Mesenteric fat pad (tissue), 1 donor: ENCODE data around the gene LMAN1L. TPM values are rescaled to one million over a fixed set of nuclear protein-coding genes. Genes with fewer than 3 reads are reported as not detected.
"Not testable (repeated sequence)": the region's sequence is repeated elsewhere in the genome, so short reads cannot be mapped to it uniquely, and the experiment has no call there.

ENCODE experiments used
- DNase-seq: peaks from one replicate; pipeline ENCODE4 v3.0.0-alpha.2; 2020; ENCODE audit warnings: low spot score
- total RNA-seq: library from RNA; stranded (reverse); fragmentation: NEBNext Ultra II Directional; extraction: Animal tissue kit (Norgen Biotek cat#: 25700); gene quantifications from one replicate; pipeline ENCODE4 v1.2.1, GENCODE V29; 2021
- donor health status: DM: yes; HTN: yes; CAD: no.

The LMAN1L gene
- total RNA-seq, 1 donor from 2014 or later = not detected

DNA sequence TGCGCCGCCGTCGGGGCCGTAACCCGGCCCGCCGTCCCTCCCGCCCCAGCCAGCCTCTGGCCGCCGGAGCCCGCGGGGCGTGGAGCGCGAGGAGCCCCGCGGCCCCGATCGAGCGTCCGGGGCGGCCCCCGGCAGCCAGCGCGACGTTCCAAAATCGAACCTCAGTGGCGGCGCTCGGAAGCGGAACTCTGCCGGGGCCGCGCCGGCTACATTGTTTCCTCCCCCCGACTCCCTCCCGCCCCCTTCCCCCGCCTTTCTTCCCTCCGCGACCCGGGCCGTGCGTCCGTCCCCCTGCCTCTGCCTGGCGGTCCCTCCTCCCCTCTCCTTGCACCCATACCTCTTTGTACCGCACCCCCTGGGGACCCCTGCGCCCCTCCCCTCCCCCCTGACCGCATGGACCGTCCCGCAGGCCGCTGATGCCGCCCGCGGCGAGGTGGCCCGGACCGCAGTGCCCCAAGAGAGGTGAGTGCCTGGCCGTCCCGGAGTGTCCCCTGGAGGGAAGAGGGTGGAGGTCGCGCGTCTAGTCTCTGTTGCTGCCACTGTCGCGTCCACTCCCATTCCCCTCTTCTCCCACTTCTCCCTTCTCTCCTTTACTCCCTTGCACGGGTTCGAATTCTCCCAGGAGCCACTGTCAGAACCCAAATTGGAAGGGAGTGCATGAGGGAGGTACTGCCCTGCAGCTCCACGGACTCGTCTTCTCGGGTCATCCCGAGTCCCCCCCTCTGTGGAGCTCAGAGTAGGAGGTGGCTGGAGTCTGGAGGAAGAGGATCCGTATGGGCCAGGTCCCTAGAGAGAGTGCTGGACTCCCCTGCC lies 30.2 kb upstream of the LMAN1L start:
- DNase-seq = no peak

DNA sequence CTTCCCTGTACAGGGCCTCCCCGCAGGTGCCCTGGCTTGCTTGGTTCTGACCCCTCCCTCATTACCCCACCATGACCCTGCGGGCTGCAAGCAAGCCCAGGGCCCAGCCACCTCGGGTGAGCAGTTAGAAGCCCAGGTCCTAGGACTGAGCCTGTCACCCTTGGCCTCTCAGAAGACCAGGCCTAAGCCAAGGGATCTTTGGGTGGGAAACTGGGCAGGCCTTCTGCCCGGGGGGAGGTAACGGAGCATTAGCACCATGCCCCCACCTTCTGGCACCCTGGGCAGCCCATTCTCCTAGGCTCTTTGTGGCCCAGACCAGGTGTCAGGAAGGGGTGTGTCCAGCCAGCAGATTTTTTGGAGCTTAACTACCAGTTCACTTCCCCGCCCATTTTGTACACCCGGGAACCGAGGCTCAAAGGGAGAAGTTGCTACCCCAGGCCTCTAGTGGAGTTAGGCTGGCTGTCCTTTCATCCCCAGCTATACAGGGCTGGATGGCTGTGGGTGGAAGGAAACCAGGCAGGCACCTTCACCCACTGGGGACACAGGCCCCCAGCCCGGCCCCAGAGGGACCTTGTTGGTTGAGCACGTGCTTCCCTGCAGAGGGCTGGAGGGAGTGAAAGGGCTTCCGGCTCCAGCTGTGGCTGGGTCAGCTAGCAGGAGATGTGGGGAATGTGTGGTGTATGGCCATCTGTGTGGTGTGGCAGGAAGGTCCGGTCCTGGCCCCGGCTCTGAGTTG lies 29.4 kb upstream of the LMAN1L start:
- DNase-seq = no peak

DNA sequence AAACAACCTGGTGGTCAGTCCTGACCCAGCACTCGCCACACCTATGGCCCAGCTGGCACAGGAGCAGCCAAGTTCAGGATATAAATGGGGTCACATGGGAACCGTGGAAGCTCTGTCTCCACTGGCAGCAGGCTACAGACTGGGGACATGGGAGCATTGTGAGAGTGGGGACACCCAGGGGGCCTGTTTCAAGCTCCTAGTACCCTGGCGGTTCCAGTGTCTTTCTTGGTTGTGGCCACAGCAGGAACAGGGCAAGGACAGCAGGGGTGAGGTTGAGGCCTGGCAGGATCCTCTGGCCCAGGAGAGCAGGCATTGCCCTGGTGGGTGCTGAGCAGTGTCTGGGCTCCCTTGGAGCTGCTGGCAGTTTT lies 28.8 kb upstream of the LMAN1L start:
- DNase-seq = no peak

DNA sequence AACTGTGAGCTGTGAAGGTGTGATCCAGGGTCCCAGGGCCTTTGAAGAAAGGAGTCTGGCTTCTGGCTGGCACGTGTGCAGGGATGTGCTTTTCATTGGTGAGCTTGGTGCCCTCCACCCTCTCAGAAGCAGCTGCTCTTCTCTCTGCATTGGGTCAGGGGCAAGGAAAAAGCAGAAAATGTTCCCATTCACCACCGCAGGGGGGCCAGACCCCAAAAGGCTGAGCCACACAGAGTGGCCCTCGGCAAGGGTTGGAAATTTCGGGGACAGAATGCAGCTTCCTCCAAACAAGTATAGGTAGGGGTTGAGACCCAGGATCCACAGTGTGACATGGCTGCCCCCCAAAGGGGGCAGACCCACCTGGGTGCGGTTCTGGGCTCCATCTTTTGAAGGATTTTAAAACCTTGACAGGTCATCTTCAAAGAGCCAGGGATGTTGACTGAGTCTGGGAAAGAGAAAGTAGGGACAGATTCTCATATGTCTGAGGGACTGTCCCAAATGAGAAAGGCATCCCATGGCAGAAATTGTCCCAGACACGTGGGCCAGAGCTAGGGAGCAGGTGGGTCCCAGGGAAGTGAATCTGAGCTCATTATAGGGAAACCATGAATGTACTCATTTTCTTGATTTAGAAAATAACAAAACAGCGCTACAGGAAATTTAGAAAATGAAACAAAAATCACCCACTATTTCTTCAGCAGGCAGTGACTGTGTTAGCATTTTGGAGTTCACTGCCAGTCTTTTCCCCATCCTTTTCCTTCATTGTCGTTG lies 28.0 kb upstream of the LMAN1L start:
- DNase-seq = no peak

DNA sequence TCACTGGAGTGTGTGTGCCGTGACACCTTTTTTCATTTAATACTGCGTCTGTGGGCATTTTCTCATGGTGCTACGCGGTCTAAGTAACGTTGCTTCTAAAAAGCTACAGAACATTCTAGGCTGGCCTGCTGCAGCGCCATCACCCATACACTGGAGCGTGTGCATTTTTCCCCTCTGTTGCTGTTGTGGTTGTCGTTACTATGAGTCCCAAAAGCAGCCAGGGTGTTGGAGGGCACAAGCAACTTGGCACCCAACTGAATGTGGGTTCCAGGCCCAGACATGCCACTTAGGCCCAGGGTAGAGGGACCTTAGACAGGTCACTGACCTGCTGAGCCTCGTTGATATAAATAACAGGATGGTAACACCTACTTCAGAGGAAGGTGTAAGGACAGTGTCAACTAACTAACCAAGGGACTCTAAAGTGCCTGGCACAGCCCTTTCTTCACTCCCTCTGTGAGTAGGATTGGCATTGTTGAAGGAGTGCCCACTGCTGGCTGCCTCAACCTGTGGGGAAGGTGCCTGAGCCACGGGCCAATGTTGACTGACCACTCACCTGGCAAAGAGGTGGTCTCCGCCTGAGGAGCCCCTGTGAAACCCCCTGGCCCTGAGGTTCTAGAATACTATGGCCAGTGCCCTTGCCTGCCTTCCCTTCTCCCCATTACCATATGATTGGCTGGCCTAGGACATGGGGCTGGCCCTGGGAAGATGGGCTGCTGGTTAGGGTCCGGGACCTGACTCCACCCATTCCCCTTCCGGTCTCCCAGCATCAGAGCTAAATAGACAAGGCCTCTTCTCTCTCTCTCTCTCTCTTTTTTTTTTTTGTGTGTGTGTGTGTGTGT lies 27.2 kb upstream of the LMAN1L start:
- no peak for DNase-seq

DNA sequence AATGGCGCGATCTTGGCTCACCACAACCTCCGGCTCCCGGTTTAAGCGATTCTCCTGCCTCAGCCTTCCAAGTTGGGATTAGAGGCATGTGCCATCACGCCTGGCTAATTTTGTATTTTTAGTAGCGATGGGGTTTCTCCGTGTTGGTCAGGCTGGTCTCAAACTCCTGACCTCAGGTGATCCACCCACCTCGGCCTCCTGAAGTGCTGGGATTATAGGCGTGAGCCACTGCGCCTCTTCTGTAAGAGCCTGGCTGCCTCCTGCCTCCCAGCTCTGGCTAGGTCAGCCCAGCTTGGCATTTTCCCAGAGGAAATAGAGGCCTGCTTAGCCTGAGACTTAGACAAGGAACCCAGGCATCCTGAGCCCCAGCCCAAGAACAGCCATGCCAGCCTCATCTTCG lies 26.6 kb upstream of the LMAN1L start:
- not testable (repeated sequence) for DNase-seq

DNA sequence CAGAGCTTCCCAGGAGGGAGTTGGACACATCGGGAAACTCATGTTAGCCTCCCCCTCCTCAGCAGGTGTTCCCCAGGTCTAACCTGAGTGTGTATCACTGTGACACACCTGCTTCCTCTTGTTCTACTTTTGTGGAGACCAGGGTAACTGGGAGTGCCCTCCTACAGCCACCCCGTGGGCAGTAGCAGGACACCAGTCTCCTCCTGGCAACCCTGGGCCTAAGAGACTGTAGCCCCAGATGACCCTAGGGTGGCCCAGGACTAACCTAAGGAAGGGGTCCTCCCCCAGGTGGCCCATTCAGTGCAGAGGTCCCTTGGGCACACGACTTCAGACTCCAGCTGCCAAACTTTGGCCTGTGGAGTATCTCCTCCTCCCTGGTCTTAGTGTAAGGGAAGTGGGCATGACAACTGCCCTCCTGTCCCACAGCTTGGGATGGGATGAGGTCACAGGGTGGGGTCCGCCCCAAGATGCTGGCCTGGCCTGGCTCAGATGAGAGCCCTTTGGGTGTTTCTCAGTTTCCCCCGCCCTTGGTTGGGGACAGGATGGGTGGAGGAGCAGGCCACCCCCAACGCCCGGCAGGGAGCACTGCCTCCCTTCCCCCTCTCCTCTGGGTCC lies 26.0 kb upstream of the LMAN1L start:
- no peak for DNase-seq

DNA sequence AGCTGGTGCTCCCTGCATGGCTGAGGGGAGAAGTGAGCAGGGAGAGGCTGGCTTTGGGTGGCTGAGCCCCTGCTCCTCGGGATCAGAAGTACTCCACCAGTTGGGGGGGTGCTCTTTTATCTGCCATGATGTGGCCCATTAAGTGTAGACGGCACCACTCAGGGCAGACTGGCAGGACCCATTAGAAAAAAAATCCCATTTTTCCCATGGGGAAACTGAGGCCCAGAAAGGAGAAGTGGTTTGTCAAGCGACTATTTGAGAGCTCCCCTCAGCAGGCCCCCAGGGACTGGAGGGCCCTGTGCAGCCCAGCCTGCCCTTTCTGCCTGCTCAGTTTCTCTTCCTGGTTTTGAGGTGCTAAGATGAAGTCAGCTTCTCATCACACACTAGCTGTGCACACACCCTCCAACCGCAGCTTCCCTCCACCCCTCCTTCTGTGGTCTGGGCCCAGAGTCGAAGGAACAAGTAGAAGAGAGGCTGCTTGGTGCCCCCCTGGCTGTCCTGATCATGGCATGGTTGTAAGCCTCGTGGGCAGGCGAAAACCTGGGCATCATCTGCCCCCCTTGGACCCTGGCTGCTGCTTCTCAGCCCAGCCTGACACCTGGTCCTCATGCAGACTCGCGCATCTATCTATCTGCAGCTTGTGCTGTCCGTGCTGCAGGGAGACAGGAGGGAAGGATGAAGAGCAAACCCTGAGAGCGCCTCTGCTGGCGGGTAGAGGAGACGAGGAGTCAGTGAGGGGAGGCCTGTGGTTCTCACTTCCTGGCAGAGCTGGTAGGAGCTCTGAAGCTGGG lies 25.2 kb upstream of the LMAN1L start:
- no peak for DNase-seq

DNA sequence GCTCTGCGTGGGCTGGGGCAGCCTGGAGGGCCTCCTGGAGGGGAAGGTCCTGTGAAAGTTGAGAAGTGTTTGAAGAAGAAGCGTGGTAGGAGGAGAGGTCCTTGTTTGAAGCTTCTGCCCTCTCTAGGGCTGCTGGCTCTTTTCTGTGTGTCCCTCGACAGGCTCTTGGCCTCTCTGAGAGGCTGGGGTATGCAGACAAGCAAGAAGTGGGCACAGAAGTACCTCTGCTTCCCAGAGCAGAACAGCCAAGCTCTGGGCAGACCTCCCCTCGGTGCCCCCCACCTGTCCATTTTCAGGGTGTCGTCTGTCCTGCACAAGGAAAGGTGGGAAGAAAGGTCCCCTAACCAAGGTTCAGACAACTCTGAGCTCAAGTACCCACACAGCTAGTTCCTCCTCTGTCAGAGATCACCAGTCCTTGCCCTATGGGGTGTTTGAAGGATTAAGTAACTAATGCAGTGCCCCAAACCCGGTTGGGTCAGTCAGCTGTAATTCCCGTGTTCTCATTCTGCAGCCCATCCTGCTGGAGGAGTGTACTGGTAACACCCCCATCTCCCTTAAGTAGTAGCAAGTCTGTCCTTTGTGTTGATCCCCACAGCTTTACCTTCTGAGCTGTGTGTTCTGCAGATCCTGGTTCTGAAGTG lies 24.5 kb upstream of the LMAN1L start:
- DNase-seq = no peak

DNA sequence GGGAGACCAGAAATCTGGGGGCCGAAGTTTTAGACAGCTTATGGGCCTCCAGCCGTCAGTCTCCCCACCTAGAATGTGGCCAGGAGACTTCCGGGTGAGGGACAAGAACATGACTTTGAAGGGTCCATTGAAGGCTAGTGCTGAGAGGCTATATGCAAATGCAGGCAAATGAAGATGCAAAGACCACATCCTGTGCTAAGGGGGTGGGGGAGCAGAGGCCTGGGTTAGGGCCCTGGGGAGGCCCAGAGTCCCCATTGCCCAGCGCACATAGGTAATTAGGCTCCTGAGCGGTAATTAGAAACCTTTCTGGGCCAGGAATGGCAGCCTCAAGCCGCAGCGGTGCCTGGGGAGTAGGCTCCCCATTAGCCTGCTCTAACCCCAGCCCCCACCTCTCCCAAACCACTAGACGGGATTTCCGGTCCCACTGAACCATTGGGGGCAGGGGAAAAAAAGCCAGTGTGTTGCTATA lies 23.9 kb upstream of the LMAN1L start:
- no peak for DNase-seq

DNA sequence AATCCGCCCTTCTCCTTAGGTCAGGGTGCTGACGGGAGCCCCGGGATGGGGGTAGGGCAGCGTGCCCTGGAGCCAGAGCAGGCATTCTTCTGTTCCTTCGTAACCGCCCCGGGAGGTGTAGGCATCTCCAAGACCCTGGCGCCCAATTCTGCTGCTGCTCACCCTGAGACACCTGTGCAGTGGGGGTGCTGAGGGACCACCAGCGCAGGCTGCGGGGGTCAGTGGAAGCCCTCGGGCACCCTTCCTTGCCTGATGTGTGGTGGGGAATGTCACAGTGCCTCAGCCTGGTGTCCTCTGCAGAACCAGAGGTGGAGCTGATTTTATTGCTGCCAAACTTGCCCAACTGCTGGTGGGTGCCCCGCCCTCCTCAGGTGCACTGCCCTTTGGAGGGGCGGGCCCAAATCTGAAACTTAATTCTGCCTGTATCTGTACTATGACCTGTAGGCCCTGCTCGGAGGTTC lies 23.4 kb upstream of the LMAN1L start:
- DNase-seq = no peak

DNA sequence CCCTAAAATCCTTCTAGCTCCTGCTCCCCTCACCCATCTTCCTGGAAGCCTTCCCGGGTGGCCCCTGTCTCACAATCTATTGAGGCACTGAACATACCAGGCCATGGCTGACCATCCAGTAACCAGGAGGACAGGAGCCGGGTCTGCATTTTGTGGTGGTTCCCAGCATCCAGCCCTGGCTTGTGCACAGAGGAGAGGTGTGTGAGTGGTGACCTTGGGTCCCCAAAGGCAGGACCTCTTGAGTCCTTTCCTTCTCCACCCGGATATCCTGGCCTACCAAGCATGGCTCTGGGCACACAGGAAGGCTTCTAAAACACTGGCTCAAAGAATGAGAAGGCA lies 22.9 kb upstream of the LMAN1L start:
- no peak for DNase-seq

DNA sequence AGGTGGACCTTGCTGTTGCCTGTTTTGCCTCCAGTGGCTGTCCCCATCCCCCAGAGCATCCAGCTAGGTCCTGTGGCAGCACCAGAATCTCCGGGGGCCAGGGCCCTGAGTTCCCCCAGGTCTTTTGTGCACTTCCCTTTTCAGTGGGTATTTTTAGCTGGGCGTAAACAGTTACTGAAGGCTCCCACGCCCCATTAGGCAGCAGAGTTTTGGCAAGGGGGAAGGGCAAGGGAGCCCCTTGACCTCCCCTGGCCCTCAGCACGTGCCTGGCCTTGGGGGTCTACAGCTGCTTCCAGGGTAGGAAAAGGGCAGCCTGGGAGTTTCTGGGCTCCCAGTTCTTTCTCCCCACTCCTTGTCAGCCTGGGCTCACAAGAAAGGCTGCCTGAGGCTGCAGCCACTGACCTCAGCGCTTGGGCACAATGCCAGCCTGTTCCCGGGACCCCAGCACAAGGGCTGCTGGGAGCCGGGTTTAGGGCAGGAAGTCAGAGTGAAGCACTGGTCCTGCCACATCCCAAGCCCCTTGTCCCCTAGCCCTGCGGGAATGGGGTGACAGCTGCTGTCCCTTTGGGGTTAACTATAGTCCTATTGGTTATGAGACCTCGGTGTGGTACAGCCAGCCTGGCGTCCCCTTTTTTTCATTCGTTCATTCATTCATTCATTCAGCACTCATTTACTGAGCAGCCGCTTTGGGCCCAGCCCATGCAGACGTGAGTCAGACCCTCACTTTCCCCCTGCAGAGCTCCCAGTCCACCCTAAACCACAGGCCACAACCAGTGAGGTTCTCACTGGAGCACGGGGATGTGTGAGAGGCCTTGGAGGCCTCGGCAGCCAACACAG lies 22.3 kb upstream of the LMAN1L start:
- DNase-seq = no peak

DNA sequence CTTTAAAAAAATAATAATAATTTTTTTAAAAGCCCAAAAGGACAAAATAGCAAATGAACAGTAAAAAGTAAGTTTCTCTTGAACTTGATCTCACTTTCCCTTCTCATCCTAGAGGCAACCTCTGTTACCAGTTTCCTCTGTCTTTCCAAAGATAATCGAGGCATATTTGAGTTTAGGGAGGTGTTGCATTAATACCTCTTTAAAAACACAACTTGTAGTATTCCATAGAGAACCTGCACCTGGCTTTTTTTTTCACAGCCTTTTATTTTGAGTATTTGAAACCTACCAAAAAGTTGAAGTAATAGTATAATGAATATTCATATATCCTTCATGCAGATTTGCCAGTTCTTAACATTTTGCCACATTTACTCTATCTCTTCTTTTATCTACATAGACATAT lies 21.6 kb upstream of the LMAN1L start:
- DNase-seq = no peak

DNA sequence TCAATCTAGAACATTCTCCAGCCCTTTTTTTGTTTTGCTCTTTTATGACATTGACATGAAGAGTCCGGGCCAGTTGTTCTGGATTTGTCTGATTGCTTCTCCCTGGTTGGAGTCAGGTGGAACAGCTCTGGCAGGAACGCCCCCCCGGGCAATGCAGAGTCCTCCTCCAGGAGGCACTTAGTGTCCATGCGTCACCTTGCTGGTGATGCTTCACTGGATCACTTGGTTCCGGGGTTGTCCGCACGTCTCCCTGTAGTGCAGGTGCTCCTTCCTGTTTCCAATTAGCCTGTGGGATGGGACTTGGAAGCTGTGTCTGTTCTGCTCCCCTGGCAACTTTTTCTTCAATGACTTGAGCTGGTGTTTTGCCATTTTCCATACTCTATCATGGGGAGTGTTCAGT lies 21.0 kb upstream of the LMAN1L start:
- DNase-seq = no peak

DNA sequence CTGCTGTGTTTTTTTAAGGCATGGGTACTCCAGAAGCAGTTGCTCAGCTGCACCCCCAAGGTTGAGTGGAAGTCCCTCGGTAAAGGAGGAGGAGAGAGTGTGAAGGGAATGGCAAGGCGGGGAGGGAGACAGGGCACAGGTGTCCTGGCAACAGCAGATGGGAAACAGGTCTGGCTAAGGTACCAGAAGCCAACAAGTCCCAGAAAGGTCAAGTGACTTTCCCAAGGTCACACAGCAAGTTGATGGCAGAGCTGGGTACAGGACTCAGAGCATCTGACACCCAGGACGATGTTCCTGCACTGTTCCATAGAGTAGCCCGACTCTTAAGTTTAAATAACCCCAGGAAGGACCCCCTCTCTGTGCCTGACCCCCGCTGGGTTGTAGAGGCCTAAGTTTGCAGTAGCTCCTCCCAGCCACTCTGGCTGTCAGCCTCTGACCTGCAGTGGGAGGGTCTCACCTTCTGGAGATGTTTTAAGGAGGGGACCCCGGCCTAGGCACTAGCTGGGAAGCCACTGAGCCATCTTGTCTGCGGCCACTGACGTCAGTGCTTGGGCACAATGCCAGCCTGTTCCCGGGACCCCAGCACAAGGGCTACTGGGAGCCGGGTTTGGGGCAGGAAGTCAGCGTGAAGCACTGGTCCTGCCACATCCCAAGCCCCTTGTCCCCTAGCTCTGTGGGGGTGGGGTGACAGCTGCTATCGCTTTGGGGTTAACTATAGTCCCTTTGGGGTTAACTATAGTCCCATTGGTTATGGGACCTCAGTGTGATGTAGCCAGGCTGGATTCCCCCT lies 20.2 kb upstream of the LMAN1L start:
- DNase-seq = no peak
